ENCODE data around the gene MACROD2.
"Not testable (repeated sequence)": the region's sequence is repeated elsewhere in the genome, so short reads cannot be mapped to it uniquely, and the experiment has no call there.

MACROD2 gene

GRCh38 chr20:15342991-15343523 lies 1347.7 kb downstream of the MACROD2 start:
- no peak for DNase-seq (ENCODE audit: low read depth in 3 of 3)

- no peak for DNase-seq (ENCODE audit: low read depth in 3 of 3)
These were observed 1350.0 kb downstream of the MACROD2 start for GRCh38 chr20:15345287-15345686.

- no peak for DNase-seq (ENCODE audit: low read depth in 3 of 3)
These were observed 1351.5 kb downstream of the MACROD2 start for GRCh38 chr20:15346657-15347280.

- no peak for DNase-seq (ENCODE audit: low read depth in 3 of 3)
These were observed 1363.7 kb downstream of the MACROD2 start for GRCh38 chr20:15359056-15359455.

GRCh38 chr20:15362849-15363248 lies 1367.5 kb downstream of the MACROD2 start:
- DNase-seq (ENCODE audit: low read depth in 3 of 3): no peak

GRCh38 chr20:15364781-15365180 lies 1369.5 kb downstream of the MACROD2 start:
- DNase-seq (ENCODE audit: low read depth in 3 of 3): no peak

- no peak for DNase-seq (ENCODE audit: low read depth in 3 of 3)
These were observed 1375.1 kb downstream of the MACROD2 start for GRCh38 chr20:15370370-15370769.

- no peak for DNase-seq (ENCODE audit: low read depth in 3 of 3)
These were observed 1379.4 kb downstream of the MACROD2 start for GRCh38 chr20:15374682-15375081.

GRCh38 chr20:15375836-15376235 lies 1380.5 kb downstream of the MACROD2 start:
- no peak for DNase-seq (ENCODE audit: low read depth in 3 of 3)

- DNase-seq (ENCODE audit: low read depth in 3 of 3): not testable (repeated sequence)
These were observed 1382.3 kb downstream of the MACROD2 start for GRCh38 chr20:15377603-15378002.

- DNase-seq (ENCODE audit: low read depth in 3 of 3): no peak
These were observed 1382.8 kb downstream of the MACROD2 start for GRCh38 chr20:15378151-15378550.

GRCh38 chr20:15379681-15380296 lies 1384.5 kb downstream of the MACROD2 start:
- no peak for DNase-seq (ENCODE audit: low read depth in 3 of 3)

- no peak for DNase-seq (ENCODE audit: low read depth in 3 of 3)
These were observed 1385.5 kb downstream of the MACROD2 start for GRCh38 chr20:15380770-15381169.

- no peak for DNase-seq (ENCODE audit: low read depth in 3 of 3)
These were observed 1391.9 kb downstream of the MACROD2 start for GRCh38 chr20:15387228-15387627.

- no peak for DNase-seq (ENCODE audit: low read depth in 3 of 3)
These were observed 1400.1 kb downstream of the MACROD2 start for GRCh38 chr20:15395457-15395856.

- DNase-seq (ENCODE audit: low read depth in 3 of 3): no peak
These were observed 1400.7 kb downstream of the MACROD2 start for GRCh38 chr20:15396026-15396425.

- DNase-seq (ENCODE audit: low read depth in 3 of 3): no peak
These were observed 1401.6 kb downstream of the MACROD2 start for GRCh38 chr20:15396900-15397299.

- DNase-seq (ENCODE audit: low read depth in 3 of 3): no peak
These were observed 1404.5 kb downstream of the MACROD2 start for GRCh38 chr20:15399781-15400180.

- no peak for DNase-seq (ENCODE audit: low read depth in 3 of 3)
These were observed 1410.8 kb downstream of the MACROD2 start for GRCh38 chr20:15406072-15406471.

GRCh38 chr20:15411781-15412180 lies 1416.5 kb downstream of the MACROD2 start:
- DNase-seq (ENCODE audit: low read depth in 3 of 3): no peak

- DNase-seq (ENCODE audit: low read depth in 3 of 3): no peak
These were observed 1420.6 kb downstream of the MACROD2 start for GRCh38 chr20:15415908-15416307.

- no peak for DNase-seq (ENCODE audit: low read depth in 3 of 3)
These were observed 1424.5 kb downstream of the MACROD2 start for GRCh38 chr20:15419856-15420255.

GRCh38 chr20:15422966-15423365 lies 1427.7 kb downstream of the MACROD2 start:
- no peak for DNase-seq (ENCODE audit: low read depth in 3 of 3)

Data from stimulated activated CD4-positive, alpha-beta T cell treated with anti-CD3 and anti-CD28 coated beads, TNF-alpha, amount 100 ng/mL, for 48 hours (primary cell).